Caco-2 (cell line): ENCODE data around the gene ISL2. TPM values are rescaled to one million over a fixed set of nuclear protein-coding genes. Genes with fewer than 3 reads are reported as not detected.
"Not testable (repeated sequence)": the region's sequence is repeated elsewhere in the genome, so short reads cannot be mapped to it uniquely, and the experiment has no call there.

Experiments
- Bru-seq: library from RNA; stranded (reverse); fragments of 400-500 nt; gene quantifications from one replicate; lab custom pipeline; 2021; lab: Mats Ljungman, UMichigan
- BruChase-seq, 2 experiments: library from RNA; stranded (reverse); fragments of 400-500 nt; gene quantifications; one replicate each; lab custom pipeline; 2021; lab: Mats Ljungman, UMichigan
- BruUV-seq: library from RNA; stranded (reverse); fragments of 400-500 nt; replicated peaks from 2 replicates; lab custom pipeline; 2021; lab: Mats Ljungman, UMichigan
- CTCF ChIA-PET: fragments of 300-600 bp; sonication (Branson Sonifier 250); formaldehyde crosslinking; loops from one replicate; lab custom pipeline; 2022; ENCODE audit warnings: antibody characterized with exemption; lab: Charles Lee
- POLR2A ChIA-PET: fragments of 300-600 bp; sonication (Branson Sonifier 250); formaldehyde crosslinking; loops from one replicate; lab custom pipeline; 2022; ENCODE audit warnings: antibody characterized with exemption; lab: Charles Lee
- DNase-seq, 2 experiments: peaks; one replicate each; pipeline versions ENCODE4 v3.0.0 to v3.0.0-alpha.2; 2020 to 2022
- H3K27me3 ChIP-seq: replicated peaks from 2 replicates; pipeline ENCODE4 v1.6.0; 2011; ENCODE audit warnings: low read length; ENCODE audit not compliant: control insufficient read depth, insufficient read depth
- H3K36me3 ChIP-seq: 2 replicates; pipeline ENCODE4 v1.5.1; 2011; ENCODE audit warnings: low read length; ENCODE audit not compliant: control insufficient read depth, insufficient read depth
- H3K4me1 ChIP-seq: fragments of 250-450 bp; sonication (Bioruptor Pico); 2 replicates; pipeline ENCODE4 v1.5.1; 2020; ENCODE audit warnings: mild to moderate bottlenecking
- H3K4me3 ChIP-seq: 2 replicates; pipeline ENCODE4 v1.5.1; 2011; ENCODE audit warnings: low read depth, mild to moderate bottlenecking, control low read depth, low read length
- H3K9me3 ChIP-seq: fragments of 250-450 bp; sonication (Bioruptor Pico); 2 replicates; pipeline ENCODE4 v1.5.1; 2020; ENCODE audit warnings: mild to moderate bottlenecking, moderate library complexity
- H3K27ac Mint-ChIP-seq: one replicate; pipeline ENCODE4 v1.8.0; 2022; ENCODE audit warnings: mixed read lengths; ENCODE audit not compliant: unreplicated experiment
- H3K27me3 Mint-ChIP-seq: one replicate; pipeline ENCODE4 v1.8.0; 2022; ENCODE audit warnings: mixed read lengths; ENCODE audit not compliant: insufficient read depth, unreplicated experiment
- H3K36me3 Mint-ChIP-seq: one replicate; pipeline ENCODE4 v1.8.0; 2022; ENCODE audit warnings: mild to moderate bottlenecking, mixed read lengths; ENCODE audit not compliant: insufficient read depth, unreplicated experiment
- H3K4me1 Mint-ChIP-seq: one replicate; pipeline ENCODE4 v1.8.0; 2022; ENCODE audit warnings: low read depth, mixed read lengths; ENCODE audit not compliant: unreplicated experiment
- H3K4me3 Mint-ChIP-seq: one replicate; pipeline ENCODE4 v1.8.0; 2022; ENCODE audit warnings: mild to moderate bottlenecking, moderate library complexity, mixed read lengths; ENCODE audit not compliant: unreplicated experiment
- H3K9me3 Mint-ChIP-seq: one replicate; pipeline ENCODE4 v1.8.0; 2022; ENCODE audit warnings: mixed read lengths; ENCODE audit not compliant: unreplicated experiment
- intact Hi-C: fragments of 100-400 bp; cut with micrococcal nuclease; formaldehyde crosslinking; loops from one replicate; pipeline ENCODE4 v1.10.0; 2022; ENCODE audit not compliant: unreplicated experiment
- long read RNA-seq: library from polyadenylated mRNA; stranded (forward); transcript quantifications from one replicate; pipeline ENCODE4 v2.0.0, GENCODE V29; 2022
- total RNA-seq: library from RNA; stranded (reverse); gene quantifications from 2 replicates; pipeline ENCODE4 v1.2.3, GENCODE V29; 2022
- TF ChIP-seq, protein P1 (sequence below), 2 experiments: fragments of 200-600 bp in 1 of 2; IDR thresholded peaks; 1 replicate in 1 of 2; 2 replicates in 1 of 2; pipeline versions ENCODE4 v1.5.1 to v1.8.0; 2011 to 2022; ENCODE audit warnings: antibody characterized with exemption in 1 of 2, control low read depth in 1 of 2, inconsistent platforms in 1 of 2, low read depth in 1 of 2, low read length in 1 of 2, mild to moderate bottlenecking in 1 of 2, moderate library complexity in 1 of 2; ENCODE audit not compliant: insufficient read depth in 1 of 2, severe bottlenecking in 1 of 2, unreplicated experiment in 1 of 2

The ISL2 gene
- total RNA-seq (11.0 TPM in 2 replicates), Bru-seq, nascent RNA (percentile 68 among the genes with signal in this experiment), BruChase-seq, experiment 1, labeled RNA remaining after a 2-hour chase (percentile 65 among the genes with signal in this experiment), BruChase-seq, experiment 2, labeled RNA remaining after a 6-hour chase (percentile 56 among the genes with signal in this experiment)
- long read RNA-seq, transcript ISL2-201 (6 exons, 1,881 nt) = major isoform, 22 of 44 reads
- long read RNA-seq, partial matches to known transcripts = 9 of 44 reads
- long read RNA-seq, other reads (novel, unspliced or antisense) = 12 of 44 reads

- H3K27ac Mint-ChIP-seq = peak within 1 kb of the TSS; percentile 89
- peak; percentile 97 for DNase-seq
- no peaks in the 10 kb centered on the region for H3K27me3 ChIP-seq
- BruUV-seq = no TSS peak
- intact Hi-C loops = loop anchor here (2.0 kb wide), 3 partner anchors 26 to 530 kb away; partner anchors contain the start of gene ETFA
- H3K4me1 Mint-ChIP-seq = peaks cover 18% of the 10 kb centered on the region
- no peaks in the 10 kb centered on the region for H3K27me3 Mint-ChIP-seq
- H3K4me3 ChIP-seq = peak within 1 kb of the TSS; percentile 82
- peak within 1 kb of the TSS; percentile 90 for H3K4me3 Mint-ChIP-seq
- H3K9me3 ChIP-seq = no peaks in the 10 kb centered on the region
- H3K36me3 ChIP-seq = no peaks in the 10 kb centered on the region
- TF ChIP-seq, protein P1, sequence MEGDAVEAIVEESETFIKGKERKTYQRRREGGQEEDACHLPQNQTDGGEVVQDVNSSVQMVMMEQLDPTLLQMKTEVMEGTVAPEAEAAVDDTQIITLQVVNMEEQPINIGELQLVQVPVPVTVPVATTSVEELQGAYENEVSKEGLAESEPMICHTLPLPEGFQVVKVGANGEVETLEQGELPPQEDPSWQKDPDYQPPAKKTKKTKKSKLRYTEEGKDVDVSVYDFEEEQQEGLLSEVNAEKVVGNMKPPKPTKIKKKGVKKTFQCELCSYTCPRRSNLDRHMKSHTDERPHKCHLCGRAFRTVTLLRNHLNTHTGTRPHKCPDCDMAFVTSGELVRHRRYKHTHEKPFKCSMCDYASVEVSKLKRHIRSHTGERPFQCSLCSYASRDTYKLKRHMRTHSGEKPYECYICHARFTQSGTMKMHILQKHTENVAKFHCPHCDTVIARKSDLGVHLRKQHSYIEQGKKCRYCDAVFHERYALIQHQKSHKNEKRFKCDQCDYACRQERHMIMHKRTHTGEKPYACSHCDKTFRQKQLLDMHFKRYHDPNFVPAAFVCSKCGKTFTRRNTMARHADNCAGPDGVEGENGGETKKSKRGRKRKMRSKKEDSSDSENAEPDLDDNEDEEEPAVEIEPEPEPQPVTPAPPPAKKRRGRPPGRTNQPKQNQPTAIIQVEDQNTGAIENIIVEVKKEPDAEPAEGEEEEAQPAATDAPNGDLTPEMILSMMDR (IDR thresholded peaks at IDR 0.05; ENCODE audit: insufficient read depth in 1 of 2, low read depth in 1 of 2, low read length in 1 of 2, severe bottlenecking in 1 of 2, unreplicated experiment in 1 of 2) = no peak
- peaks cover 46% of the 10 kb centered on the region for H3K36me3 Mint-ChIP-seq
- ChIA-PET POLR2A (interaction anchor here (0.6 to 2.0 kb wide), 17 partner anchors 9 to 884 kb away, joined by 3 to 29 read pairs (median 5); partner anchors contain the start of genes ETFA and SCAPER), CTCF (interaction anchor here (0.5 to 1.1 kb wide), 9 partner anchors 9 to 1163 kb away, joined by 3 to 7 read pairs (median 4); partner anchors contain the start of gene ETFA)
- no peaks in the 10 kb centered on the region for H3K9me3 Mint-ChIP-seq
- peaks cover 27% of the 10 kb centered on the region for H3K4me1 ChIP-seq
These were observed at the start of gene ISL2 for GRCh38 chr15:76336254-76337058. ISL2 (plus strand) TSS chr15:76336773; CDS start chr15:76336884, 111 bp downstream.

DNA sequence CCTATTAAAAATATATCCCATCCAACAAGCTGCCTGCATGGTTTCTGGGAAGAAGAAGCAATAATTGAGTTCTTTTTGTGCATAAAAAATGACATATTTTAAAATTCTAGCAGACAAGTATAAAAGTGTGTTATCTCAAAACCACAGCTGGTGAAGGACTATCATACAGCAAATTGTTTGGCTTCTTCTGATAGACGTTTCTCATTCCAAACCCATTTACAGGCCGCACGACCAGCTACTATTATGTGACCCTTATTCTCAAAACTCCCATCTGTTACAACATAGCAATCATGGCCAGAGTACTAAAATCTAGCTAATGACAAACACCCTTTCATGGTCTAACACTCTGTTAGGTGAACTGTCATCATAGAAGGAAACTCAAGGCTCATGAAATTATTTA lies 47.0 kb upstream of the ISL2 start:
- DNase-seq = no peak
- H3K4me1 ChIP-seq = no peaks in the 10 kb centered on the region
- H3K9me3 ChIP-seq = no peaks in the 10 kb centered on the region
- Mint-ChIP-seq H3K4me3 (no peak overlapping the region), H3K9me3 (no peaks in the 10 kb centered on the region), H3K27me3 (no peaks in the 10 kb centered on the region), H3K27ac (no peak overlapping the region), H3K4me1 (no peaks in the 10 kb centered on the region), H3K36me3 (peaks cover 42% of the 10 kb centered on the region)
- TF ChIP-seq, protein P1 (IDR thresholded peaks at IDR 0.05; ENCODE audit: insufficient read depth in 1 of 2, low read depth in 1 of 2, low read length in 1 of 2, severe bottlenecking in 1 of 2, unreplicated experiment in 1 of 2) = no peak
- POLR2A ChIA-PET = no interaction called here
- no peak overlapping the region for H3K4me3 ChIP-seq
- CTCF ChIA-PET = interaction anchor here (0.6 kb wide), 1 partner anchor 67 kb away, joined by 4 read pairs; no protein-coding TSS in a partner anchor
- BruUV-seq = no TSS peak
- no peaks in the 10 kb centered on the region for H3K36me3 ChIP-seq
- intact Hi-C loops = loop anchor here (5.0 kb wide), 1 partner anchor 52 kb away; no protein-coding TSS in a partner anchor
- no peaks in the 10 kb centered on the region for H3K27me3 ChIP-seq

DNA sequence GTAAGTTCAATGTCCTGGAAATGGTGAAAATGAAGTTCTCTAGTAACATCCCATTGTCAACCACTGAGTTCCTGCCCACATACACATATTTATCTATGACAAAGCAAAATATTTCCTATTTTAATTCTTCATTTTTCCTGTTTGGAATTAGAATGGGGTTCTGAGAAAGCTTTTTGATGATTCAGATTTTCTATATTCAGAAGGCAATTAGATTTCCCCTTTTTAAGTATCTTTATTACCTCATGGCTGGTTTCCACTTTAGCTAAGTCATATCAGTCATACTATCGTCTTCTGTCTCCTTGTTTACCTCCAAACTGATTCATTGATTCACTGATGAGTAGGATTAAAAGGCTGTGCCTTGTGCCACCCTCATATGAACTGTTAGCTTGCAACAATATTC lies 43.2 kb upstream of the ISL2 start:
- Mint-ChIP-seq H3K4me3 (no peak overlapping the region), H3K36me3 (peaks cover 26% of the 10 kb centered on the region), H3K4me1 (peaks cover 6% of the 10 kb centered on the region), H3K9me3 (no peaks in the 10 kb centered on the region), H3K27ac (no peak overlapping the region), H3K27me3 (no peaks in the 10 kb centered on the region)
- no peaks in the 10 kb centered on the region for H3K36me3 ChIP-seq
- intact Hi-C loops = no loop called here
- TF ChIP-seq, protein P1 (IDR thresholded peaks at IDR 0.05; ENCODE audit: insufficient read depth in 1 of 2, low read depth in 1 of 2, low read length in 1 of 2, severe bottlenecking in 1 of 2, unreplicated experiment in 1 of 2) = no peak
- CTCF ChIA-PET = no interaction called here
- POLR2A ChIA-PET = no interaction called here
- no peak overlapping the region for H3K4me3 ChIP-seq
- H3K4me1 ChIP-seq = no peaks in the 10 kb centered on the region
- no TSS peak for BruUV-seq
- no peaks in the 10 kb centered on the region for H3K27me3 ChIP-seq
- no peak for DNase-seq
- H3K9me3 ChIP-seq = no peaks in the 10 kb centered on the region

- H3K9me3 ChIP-seq, H3K4me3 Mint-ChIP-seq, H3K27ac Mint-ChIP-seq, H3K4me1 ChIP-seq, DNase-seq, H3K9me3 Mint-ChIP-seq, H3K27me3 ChIP-seq, H3K4me1 Mint-ChIP-seq, H3K4me3 ChIP-seq, CTCF ChIA-PET, POLR2A ChIA-PET, intact Hi-C loops, H3K36me3 ChIP-seq, H3K27me3 Mint-ChIP-seq, BruUV-seq: not testable (repeated sequence)
- peaks cover 25% of the 10 kb centered on the region for H3K36me3 Mint-ChIP-seq
These were observed 42.1 kb upstream of the ISL2 start for GRCh38 chr15:76294463-76294862.
